ENCODE measurements around the gene WIPF3. TPM values are rescaled to one million over a fixed set of nuclear protein-coding genes. Genes with fewer than 3 reads are reported as not detected.
"Not testable (repeated sequence)": the region's sequence is repeated elsewhere in the genome, so short reads cannot be mapped to it uniquely, and the experiment has no call there.

Gene WIPF3
- total and polyA plus RNA-seq, 4 donors, result 0.10 to 0.23 (median 0.14) TPM; not detected in 1

DNA sequence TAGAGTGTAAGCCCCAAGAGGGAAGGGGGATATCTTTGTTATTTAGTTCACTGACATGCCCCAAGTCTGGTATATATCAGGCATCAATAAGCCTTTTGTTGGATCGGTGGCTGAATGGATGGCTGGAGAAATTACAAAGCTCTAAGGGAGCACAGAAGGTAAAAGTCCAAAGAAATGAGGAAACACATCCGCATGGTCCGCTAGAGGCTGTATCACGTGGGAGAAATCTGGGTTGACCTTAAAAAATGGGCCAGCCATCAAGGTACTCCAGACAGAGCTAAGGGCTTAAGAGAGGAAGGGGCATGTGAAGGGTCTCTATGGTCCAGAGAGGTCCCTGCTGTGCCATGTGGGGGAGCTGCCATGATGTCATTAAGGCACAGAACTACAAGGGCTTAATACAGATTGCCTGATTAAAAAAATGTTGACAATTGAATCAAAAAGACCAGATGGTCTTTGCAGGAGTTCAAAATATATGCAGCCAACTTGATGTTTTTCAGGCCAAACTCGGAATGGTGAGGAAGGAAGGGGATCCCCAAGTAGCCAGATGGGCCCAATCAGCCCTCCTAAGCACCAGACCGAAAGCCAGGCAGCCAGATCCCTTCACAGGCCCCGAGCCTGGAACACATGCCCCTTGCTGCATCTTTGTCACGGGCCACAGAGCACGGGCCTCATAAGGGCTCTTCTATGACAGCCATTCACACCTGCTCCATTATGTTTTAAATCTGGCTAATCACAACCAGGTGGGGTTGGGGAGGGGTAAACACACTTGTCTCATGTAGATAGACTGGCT, 151.4 kb downstream of the WIPF3 start:
- H3K9ac ChIP-seq (ENCODE audit: low read depth in 1 of 2, low read length in 2 of 2), result no peak overlapping the region
- TF ChIP-seq ATF3 (IDR thresholded peaks at IDR 0.05) (no peak), FOXA2 (IDR thresholded peaks at IDR 0.05) (no peak), RAD21 (IDR thresholded peaks at IDR 0.05) (no peak), NR2F2 (IDR thresholded peaks at IDR 0.05) (no peak), RXRA (IDR thresholded peaks at IDR 0.05) (no peak)
- H3K36me3 ChIP-seq (ENCODE audit: control insufficient read depth in 4 of 4, insufficient read depth in 3 of 4, low read depth in 1 of 4, low read length in 3 of 4), result no peaks in the 10 kb centered on the region
- 87% methylated on average over 9 of the region's 9 CpGs for WGBS
- H3K4me3 ChIP-seq (ENCODE audit: low read depth in 1 of 3, low read length in 3 of 3), result no peak overlapping the region
- no peak for DNase-seq (ENCODE audit: low spot score)
- no peaks in the 10 kb centered on the region for H3K9me3 ChIP-seq (ENCODE audit: control insufficient read depth in 4 of 4, low read length in 3 of 4)
- H3K4me1 ChIP-seq (ENCODE audit: control insufficient read depth in 4 of 4, insufficient read depth in 4 of 4, low read length in 3 of 4), result no peaks in the 10 kb centered on the region
- H3K27ac ChIP-seq (ENCODE audit: low read depth in 1 of 2, low read length in 2 of 2), result no peak overlapping the region
- peaks cover 0 to 4% (median 0%) of the 10 kb centered on the region in 4 donors for H3K27me3 ChIP-seq (ENCODE audit: control insufficient read depth in 4 of 4, insufficient read depth in 4 of 4, low read length in 3 of 4)

- Histone ChIP-seq H3K4me1 (ENCODE audit: control insufficient read depth in 4 of 4, insufficient read depth in 4 of 4, low read length in 3 of 4) (no peaks in the 10 kb centered on the region), H3K27me3 (ENCODE audit: control insufficient read depth in 4 of 4, insufficient read depth in 4 of 4, low read length in 3 of 4) (peaks cover 0 to 4% (median 0%) of the 10 kb centered on the region in 4 donors), H3K9ac (ENCODE audit: low read depth in 1 of 2, low read length in 2 of 2) (no peak overlapping the region), H3K4me3 (ENCODE audit: low read depth in 1 of 3, low read length in 3 of 3) (no peak overlapping the region), H3K36me3 (ENCODE audit: control insufficient read depth in 4 of 4, insufficient read depth in 3 of 4, low read depth in 1 of 4, low read length in 3 of 4) (no peaks in the 10 kb centered on the region), H3K9me3 (ENCODE audit: control insufficient read depth in 4 of 4, low read length in 3 of 4) (no peaks in the 10 kb centered on the region), H3K27ac (ENCODE audit: low read depth in 1 of 2, low read length in 2 of 2) (no peak overlapping the region)
- WGBS, result 87% methylated on average over 8 of the region's 8 CpGs
- TF ChIP-seq SP1 (IDR thresholded peaks at IDR 0.05), result no peak
- TF ChIP-seq, protein P1, sequence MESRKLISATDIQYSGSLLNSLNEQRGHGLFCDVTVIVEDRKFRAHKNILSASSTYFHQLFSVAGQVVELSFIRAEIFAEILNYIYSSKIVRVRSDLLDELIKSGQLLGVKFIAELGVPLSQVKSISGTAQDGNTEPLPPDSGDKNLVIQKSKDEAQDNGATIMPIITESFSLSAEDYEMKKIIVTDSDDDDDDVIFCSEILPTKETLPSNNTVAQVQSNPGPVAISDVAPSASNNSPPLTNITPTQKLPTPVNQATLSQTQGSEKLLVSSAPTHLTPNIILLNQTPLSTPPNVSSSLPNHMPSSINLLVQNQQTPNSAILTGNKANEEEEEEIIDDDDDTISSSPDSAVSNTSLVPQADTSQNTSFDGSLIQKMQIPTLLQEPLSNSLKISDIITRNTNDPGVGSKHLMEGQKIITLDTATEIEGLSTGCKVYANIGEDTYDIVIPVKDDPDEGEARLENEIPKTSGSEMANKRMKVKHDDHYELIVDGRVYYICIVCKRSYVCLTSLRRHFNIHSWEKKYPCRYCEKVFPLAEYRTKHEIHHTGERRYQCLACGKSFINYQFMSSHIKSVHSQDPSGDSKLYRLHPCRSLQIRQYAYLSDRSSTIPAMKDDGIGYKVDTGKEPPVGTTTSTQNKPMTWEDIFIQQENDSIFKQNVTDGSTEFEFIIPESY (IDR thresholded peaks at IDR 0.05), result no peak
- no peak for TF ChIP-seq RXRA (IDR thresholded peaks at IDR 0.05)
- no peak for TF ChIP-seq RAD21 (IDR thresholded peaks at IDR 0.05)
- no peak for TF ChIP-seq FOXA2 (IDR thresholded peaks at IDR 0.05)
- TF ChIP-seq GABPA (IDR thresholded peaks at IDR 0.05 in 1 of 2, conservative IDR thresholded peaks at IDR 0.05 in 1 of 2), result no peak
- no peak for TF ChIP-seq HNF4G (IDR thresholded peaks at IDR 0.05)
- no peak for TF ChIP-seq ATF3 (IDR thresholded peaks at IDR 0.05)
- TF ChIP-seq, protein P2, sequence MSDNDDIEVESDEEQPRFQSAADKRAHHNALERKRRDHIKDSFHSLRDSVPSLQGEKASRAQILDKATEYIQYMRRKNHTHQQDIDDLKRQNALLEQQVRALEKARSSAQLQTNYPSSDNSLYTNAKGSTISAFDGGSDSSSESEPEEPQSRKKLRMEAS (IDR thresholded peaks at IDR 0.05), result no peak
- no peak for TF ChIP-seq YY1 (IDR thresholded peaks at IDR 0.05)
- TF ChIP-seq, protein P3, sequence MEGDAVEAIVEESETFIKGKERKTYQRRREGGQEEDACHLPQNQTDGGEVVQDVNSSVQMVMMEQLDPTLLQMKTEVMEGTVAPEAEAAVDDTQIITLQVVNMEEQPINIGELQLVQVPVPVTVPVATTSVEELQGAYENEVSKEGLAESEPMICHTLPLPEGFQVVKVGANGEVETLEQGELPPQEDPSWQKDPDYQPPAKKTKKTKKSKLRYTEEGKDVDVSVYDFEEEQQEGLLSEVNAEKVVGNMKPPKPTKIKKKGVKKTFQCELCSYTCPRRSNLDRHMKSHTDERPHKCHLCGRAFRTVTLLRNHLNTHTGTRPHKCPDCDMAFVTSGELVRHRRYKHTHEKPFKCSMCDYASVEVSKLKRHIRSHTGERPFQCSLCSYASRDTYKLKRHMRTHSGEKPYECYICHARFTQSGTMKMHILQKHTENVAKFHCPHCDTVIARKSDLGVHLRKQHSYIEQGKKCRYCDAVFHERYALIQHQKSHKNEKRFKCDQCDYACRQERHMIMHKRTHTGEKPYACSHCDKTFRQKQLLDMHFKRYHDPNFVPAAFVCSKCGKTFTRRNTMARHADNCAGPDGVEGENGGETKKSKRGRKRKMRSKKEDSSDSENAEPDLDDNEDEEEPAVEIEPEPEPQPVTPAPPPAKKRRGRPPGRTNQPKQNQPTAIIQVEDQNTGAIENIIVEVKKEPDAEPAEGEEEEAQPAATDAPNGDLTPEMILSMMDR (IDR thresholded peaks at IDR 0.05; ENCODE audit: low read depth, low read length, missing input control), result no peak
- TF ChIP-seq EGR1 (IDR thresholded peaks at IDR 0.05; ENCODE audit: low read depth in 2 of 2), result no peak
- no peak for TF ChIP-seq JUND (IDR thresholded peaks at IDR 0.05)
- no peak for TF ChIP-seq HNF4A (conservative IDR thresholded peaks at IDR 0.05)
- no peak for TF ChIP-seq REST (IDR thresholded peaks at IDR 0.05)
- no peak for TF ChIP-seq TAF1 (conservative IDR thresholded peaks at IDR 0.05)
- no peak for TF ChIP-seq FOXA1 (IDR thresholded peaks at IDR 0.05)
- no peak for TF ChIP-seq NR2F2 (IDR thresholded peaks at IDR 0.05)
- DNase-seq (ENCODE audit: low spot score), result no peak
These were observed 152.5 kb downstream of the WIPF3 start for GRCh38 chr7:29958667-29959358.

DNA sequence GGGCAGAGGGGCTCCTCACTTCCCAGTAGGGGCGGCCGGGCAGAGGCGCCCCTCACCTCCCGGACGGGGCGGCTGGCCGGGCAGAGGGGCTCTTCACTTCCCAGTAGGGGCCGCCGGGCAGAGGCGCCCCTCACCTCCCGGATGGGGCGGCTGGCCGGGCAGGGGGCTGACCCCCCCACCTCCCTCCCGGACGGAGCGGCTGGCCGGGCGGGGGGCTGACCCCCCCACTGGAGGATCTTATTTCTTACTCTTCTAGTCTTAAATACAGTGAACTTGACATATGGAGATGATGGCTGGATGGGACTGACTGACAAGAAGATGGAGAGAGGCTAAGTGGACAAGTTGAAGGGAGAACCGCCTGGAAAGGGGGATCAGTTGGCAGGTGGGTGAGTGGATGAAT, 155.3 kb downstream of the WIPF3 start:
- H3K27me3 ChIP-seq (ENCODE audit: control insufficient read depth in 4 of 4, insufficient read depth in 4 of 4, low read length in 3 of 4); H3K9ac ChIP-seq (ENCODE audit: low read depth in 1 of 2, low read length in 2 of 2); DNase-seq (ENCODE audit: low spot score); H3K36me3 ChIP-seq (ENCODE audit: control insufficient read depth in 4 of 4, insufficient read depth in 3 of 4, low read depth in 1 of 4, low read length in 3 of 4); H3K27ac ChIP-seq (ENCODE audit: low read depth in 1 of 2, low read length in 2 of 2); H3K9me3 ChIP-seq (ENCODE audit: control insufficient read depth in 4 of 4, low read length in 3 of 4); H3K4me3 ChIP-seq (ENCODE audit: low read depth in 1 of 3, low read length in 3 of 3); H3K4me1 ChIP-seq (ENCODE audit: control insufficient read depth in 4 of 4, insufficient read depth in 4 of 4, low read length in 3 of 4): not testable (repeated sequence)
- 96% methylated on average over 16 of the region's 19 CpGs for WGBS

Measured in liver (tissue), 9 donors.